A549 treated with GW870086 at 1 μM for 4 hours (cell line): Measurements from ENCODE around the gene C6orf89. TPM values are rescaled to one million over a fixed set of nuclear protein-coding genes. Genes with fewer than 3 reads are reported as not detected.

Source experiments
- total RNA-seq: library from RNA; stranded (reverse); fragments of 200-300 nt; extraction: Qiagen RNA extraction; gene quantifications from 5 replicates; pipeline ENCODE4 v1.2.3, GENCODE V29; 2022; ENCODE audit warnings: low read depth

The C6orf89 gene
- total RNA-seq = 15.1 to 17.2 TPM (median 17.0 TPM) in 5 replicates

GRCh38 chr6:36885461-36886401 lies at the start of gene C6orf89:
Gene C6orf89 (plus strand): TSS chr6:36885952. CDS start chr6:36899445, 13,493 bp downstream.

GRCh38 chr6:36838896-36839748 lies 46.6 kb upstream of the C6orf89 start, which contains the start of gene CPNE5:
Gene CPNE5 (minus strand): TSS chr6:36839444. CDS start chr6:36839377, 67 bp downstream.

GRCh38 chr6:36874443-36875249 lies 11.1 kb upstream of the C6orf89 start, which contains the start of gene PPIL1:
Gene PPIL1 (minus strand): TSS chr6:36874803. CDS start chr6:36874772, 31 bp downstream.

GRCh38 chr6:36954262-36954931 lies 68.6 kb downstream of the C6orf89 start, which contains the start of gene PI16:
Gene PI16 (plus strand): TSS chr6:36954738. CDS start chr6:36954761, 23 bp downstream.

Other genes with a start within 250 kb of the C6orf89 start
- gene CDKN1A, start 207.2 kb upstream of the C6orf89 start, total RNA-seq = 301 to 381 TPM (median 362 TPM) in 5 replicates
- 0.02 to 0.06 TPM (median 0.05 TPM) in 4 of 5 replicates, not detected in the other for gene RAB44, start 188.1 kb upstream of the C6orf89 start, total RNA-seq
- gene CPNE5, start 46.5 kb upstream of the C6orf89 start, total RNA-seq = 0.10 to 0.13 TPM (median 0.12 TPM) in 4 of 5 replicates, not detected in the other
- 41.3 to 48.3 TPM (median 43.6 TPM) in 5 replicates for gene PPIL1, start 11.1 kb upstream of the C6orf89 start, total RNA-seq
- not detected in 5 replicates for gene PI16, start 68.8 kb downstream of the C6orf89 start, total RNA-seq
- 112 to 135 TPM (median 133 TPM) in 5 replicates for gene MTCH1, start 100.2 kb downstream of the C6orf89 start, total RNA-seq
- not detected in 5 replicates for gene FGD2, start 119.7 kb downstream of the C6orf89 start, total RNA-seq